Thyroid gland (tissue), 4 donors: ENCODE results near the gene FSTL4.

Experiments used
- CTCF ChIP-seq, 6 experiments: fragments of 200-600 bp in 3 of 6; fragments of 450-650 bp in 3 of 6; sonication (generic) in 3 of 6; IDR thresholded peaks; one replicate each; pipeline ENCODE4 v1.5.1; 2016 to 2019; ENCODE audit warnings: antibody characterized with exemption in 6 of 6, mild to moderate bottlenecking in 2 of 6, inconsistent platforms in 1 of 6, moderate library complexity in 1 of 6
- POLR2A ChIP-seq, 2 donors: fragments of 450-650 bp; IDR thresholded peaks; one replicate each; pipeline ENCODE4 v1.6.1; 2017; ENCODE audit warnings: antibody characterized with exemption in 2 of 2, mild to moderate bottlenecking in 2 of 2, moderate library complexity in 1 of 2

DNA sequence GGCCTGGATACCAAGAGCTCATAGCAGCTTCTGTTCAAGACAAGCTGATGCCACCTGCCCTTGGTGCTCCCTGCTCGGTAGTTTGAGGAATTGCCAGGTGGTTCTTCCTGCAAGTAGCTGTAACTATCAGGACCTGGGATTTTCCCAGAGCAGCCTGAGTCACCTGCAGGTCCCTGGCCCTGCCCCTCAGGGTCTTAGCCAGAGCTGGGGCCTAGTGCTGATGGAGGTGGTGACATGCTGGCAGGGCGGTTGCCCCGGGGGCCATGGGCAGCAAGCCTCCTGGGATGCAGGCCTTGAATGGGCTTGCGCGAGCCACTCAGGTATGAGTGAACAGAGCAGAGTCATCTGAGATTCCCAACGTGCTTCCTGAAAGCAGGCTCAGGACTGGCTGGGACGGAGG lies 298.3 kb downstream of the FSTL4 start:
- TF ChIP-seq CTCF (IDR thresholded peaks at IDR 0.05), result no peak
- TF ChIP-seq POLR2A (IDR thresholded peaks at IDR 0.05), result no peak
